Measurements from ENCODE around the gene SLC35E1. TPM values are rescaled to one million over a fixed set of nuclear protein-coding genes. Genes with fewer than 3 reads are reported as not detected.

Gene SLC35E1
- total RNA-seq, 1 donor from 2014 or later, result 44.5 TPM

GRCh38 chr19:16573296-16573695, 1.1 kb upstream of the SLC35E1 start:
- DNase-seq (ENCODE audit: extremely low spot score, unreplicated experiment), result no peak
- Mint-ChIP-seq H3K27me3 (no peaks in the 10 kb centered on the region), H3K4me3 (peak overlapping the region; percentile 98), H3K9me3 (no peaks in the 10 kb centered on the region), H3K27ac (peak overlapping the region; percentile 98), H3K4me1 (ENCODE audit: unreplicated experiment) (peaks cover 17% of the 10 kb centered on the region), H3K36me3 (peaks cover 3% of the 10 kb centered on the region)
- no peak for TF ChIP-seq CTCF (conservative IDR thresholded peaks at IDR 0.05)

GRCh38 chr19:16571822-16572331, 338 bp downstream of the SLC35E1 start:
- no peaks in the 10 kb centered on the region for H3K9me3 Mint-ChIP-seq
- H3K4me1 Mint-ChIP-seq (ENCODE audit: unreplicated experiment), result peaks cover 17% of the 10 kb centered on the region
- no peak overlapping the region for H3K27ac Mint-ChIP-seq
- DNase-seq (ENCODE audit: extremely low spot score, unreplicated experiment), result no peak
- H3K4me3 Mint-ChIP-seq, result peak overlapping the region; percentile 84
- H3K27me3 Mint-ChIP-seq, result no peaks in the 10 kb centered on the region
- TF ChIP-seq CTCF (conservative IDR thresholded peaks at IDR 0.05), result no peak
- H3K36me3 Mint-ChIP-seq, result peaks cover 4% of the 10 kb centered on the region

DNA sequence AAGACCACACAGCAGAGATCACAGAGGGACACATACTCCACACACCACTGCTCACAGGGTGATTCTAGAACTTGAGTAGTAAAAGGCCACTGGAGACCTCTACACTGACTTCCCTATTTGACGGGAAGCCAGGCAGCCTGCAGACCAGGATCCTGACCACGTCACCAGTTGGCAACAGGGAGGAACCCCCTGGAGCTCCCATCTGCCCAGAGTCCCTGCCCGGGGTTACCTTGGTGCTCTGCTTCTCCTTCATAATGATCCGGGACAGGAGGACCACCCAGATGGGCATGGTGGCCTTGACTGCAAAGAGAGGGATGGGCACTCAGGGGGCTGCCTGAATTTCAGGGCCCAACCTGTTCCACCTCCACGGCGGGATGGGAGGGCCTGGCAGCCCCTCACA, 932 bp downstream of the SLC35E1 start:
- Mint-ChIP-seq H3K9me3 (no peaks in the 10 kb centered on the region), H3K4me1 (ENCODE audit: unreplicated experiment) (peaks cover 17% of the 10 kb centered on the region), H3K27me3 (no peaks in the 10 kb centered on the region), H3K27ac (peak overlapping the region; percentile 23), H3K36me3 (peaks cover 10% of the 10 kb centered on the region), H3K4me3 (peak overlapping the region; percentile 84)
- DNase-seq (ENCODE audit: extremely low spot score, unreplicated experiment), result no peak
- TF ChIP-seq CTCF (conservative IDR thresholded peaks at IDR 0.05), result no peak

DNA sequence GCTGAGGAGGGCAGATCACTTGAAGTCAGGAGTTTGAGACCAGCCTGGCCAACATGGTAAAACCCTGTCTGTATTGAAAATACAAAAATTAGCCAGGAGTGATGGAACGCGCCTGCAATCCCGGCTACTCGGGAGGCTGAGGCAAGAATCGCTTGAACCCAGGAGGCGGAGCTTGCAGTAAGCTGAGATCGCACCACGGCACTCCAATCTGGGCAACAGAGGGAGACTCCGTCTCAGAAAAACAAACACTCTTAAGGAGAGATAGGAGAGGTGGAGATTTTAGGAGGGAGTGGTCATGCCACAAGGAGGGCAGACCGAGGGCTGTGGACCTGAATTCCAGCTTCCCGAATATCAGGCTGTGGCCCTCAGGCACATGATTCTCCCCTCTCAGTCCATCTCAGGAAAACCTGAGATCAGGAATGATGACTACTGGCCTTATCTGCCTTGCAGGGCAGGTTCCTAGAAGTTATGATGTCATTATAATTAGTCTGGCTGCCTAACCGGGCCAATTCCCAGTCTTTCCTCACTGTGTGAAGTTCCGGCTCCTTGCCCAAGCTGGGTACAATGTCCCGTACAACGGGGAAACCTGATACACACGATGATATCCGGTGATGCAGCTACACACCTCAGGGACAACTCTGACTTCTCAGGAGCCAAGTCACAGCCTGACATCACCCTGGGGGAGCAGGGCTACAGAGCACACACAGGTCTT, 2.5 kb downstream of the SLC35E1 start:
- TF ChIP-seq CTCF (conservative IDR thresholded peaks at IDR 0.05), result no peak
- Mint-ChIP-seq H3K27me3 (no peaks in the 10 kb centered on the region), H3K9me3 (no peaks in the 10 kb centered on the region), H3K36me3 (peaks cover 12% of the 10 kb centered on the region), H3K4me3 (peak overlapping the region; percentile 67), H3K4me1 (ENCODE audit: unreplicated experiment) (peaks cover 20% of the 10 kb centered on the region), H3K27ac (peak overlapping the region; percentile 51)
- DNase-seq (ENCODE audit: extremely low spot score, unreplicated experiment), result no peak

- H3K9me3 Mint-ChIP-seq, result no peaks in the 10 kb centered on the region
- peaks cover 12% of the 10 kb centered on the region for H3K4me1 Mint-ChIP-seq (ENCODE audit: unreplicated experiment)
- peaks cover 21% of the 10 kb centered on the region for H3K36me3 Mint-ChIP-seq
- H3K4me3 Mint-ChIP-seq, result no peak overlapping the region
- no peak for TF ChIP-seq CTCF (conservative IDR thresholded peaks at IDR 0.05)
- DNase-seq (ENCODE audit: extremely low spot score, unreplicated experiment), result no peak
- H3K27ac Mint-ChIP-seq, result no peak overlapping the region
- H3K27me3 Mint-ChIP-seq, result no peaks in the 10 kb centered on the region
These were observed 5.5 kb downstream of the SLC35E1 start for GRCh38 chr19:16566702-16567101.

Measured in type B pancreatic cell (in vitro differentiated cells).